HCT116 (cell line): ENCODE data around the gene GRB10.
"Not testable (repeated sequence)": the region's sequence is repeated elsewhere in the genome, so short reads cannot be mapped to it uniquely, and the experiment has no call there.

ENCODE experiments used
- EZH2 ChIP-seq: fragments of 200-600 bp; sonication (generic); IDR thresholded peaks from 2 replicates; pipeline ENCODE4 v1.6.1; 2017; ENCODE audit warnings: antibody characterized with exemption, mixed run types
- POLR2A ChIP-seq: IDR thresholded peaks from 2 replicates; pipeline ENCODE4 v1.7.0; 2011; ENCODE audit warnings: borderline replicate concordance; ENCODE audit not compliant: insufficient read depth, insufficient read length; ENCODE audit errors: extremely low read depth
- SIN3A ChIP-seq: IDR thresholded peaks from 2 replicates; pipeline ENCODE4 v1.6.1; 2012; ENCODE audit warnings: low read depth
- TF ChIP-seq, protein P1 (sequence below), 3 experiments: fragments of 200-600 bp in 1 of 3; sonication (generic) in 1 of 3; IDR thresholded peaks in 2 of 3; conservative IDR thresholded peaks in 1 of 3; 2 replicates each; pipeline ENCODE4 v1.5.1; 2012 to 2017; ENCODE audit warnings: low read depth in 2 of 3, low read length in 2 of 3, antibody characterized with exemption in 1 of 3, borderline replicate concordance in 1 of 3, control low read depth in 1 of 3, mild to moderate bottlenecking in 1 of 3, mixed read lengths in 1 of 3, mixed run types in 1 of 3, moderate library complexity in 1 of 3; ENCODE audit not compliant: insufficient read depth in 1 of 3
- TF ChIP-seq, protein P2 (sequence below): IDR thresholded peaks from 2 replicates; pipeline ENCODE4 v1.6.1; 2011; ENCODE audit warnings: mild to moderate bottlenecking, low read length, moderate library complexity; ENCODE audit not compliant: insufficient replicate concordance; ENCODE audit errors: extremely low read depth

DNA sequence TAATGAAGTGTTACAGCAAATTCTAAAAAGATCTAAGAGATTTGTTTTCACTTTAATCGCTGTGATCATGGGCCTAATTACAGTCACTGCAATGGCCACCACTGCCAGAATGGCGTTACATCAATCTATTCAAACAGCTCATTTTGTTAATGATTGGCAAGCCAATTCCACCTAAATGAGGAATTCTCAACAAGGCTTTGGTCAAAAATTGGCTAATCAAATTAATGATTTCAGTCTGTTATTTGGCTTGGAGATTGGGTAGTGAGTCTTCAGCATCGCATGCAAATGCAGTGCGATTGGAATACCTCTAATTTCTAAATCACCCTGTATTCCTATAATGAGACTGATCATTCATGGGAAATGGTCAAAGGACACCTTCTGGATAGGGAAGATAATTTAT, 200.4 kb downstream of the GRB10 start:
- TF ChIP-seq POLR2A, SIN3A, EZH2: not testable (repeated sequence)
- TF ChIP-seq, protein P1, sequence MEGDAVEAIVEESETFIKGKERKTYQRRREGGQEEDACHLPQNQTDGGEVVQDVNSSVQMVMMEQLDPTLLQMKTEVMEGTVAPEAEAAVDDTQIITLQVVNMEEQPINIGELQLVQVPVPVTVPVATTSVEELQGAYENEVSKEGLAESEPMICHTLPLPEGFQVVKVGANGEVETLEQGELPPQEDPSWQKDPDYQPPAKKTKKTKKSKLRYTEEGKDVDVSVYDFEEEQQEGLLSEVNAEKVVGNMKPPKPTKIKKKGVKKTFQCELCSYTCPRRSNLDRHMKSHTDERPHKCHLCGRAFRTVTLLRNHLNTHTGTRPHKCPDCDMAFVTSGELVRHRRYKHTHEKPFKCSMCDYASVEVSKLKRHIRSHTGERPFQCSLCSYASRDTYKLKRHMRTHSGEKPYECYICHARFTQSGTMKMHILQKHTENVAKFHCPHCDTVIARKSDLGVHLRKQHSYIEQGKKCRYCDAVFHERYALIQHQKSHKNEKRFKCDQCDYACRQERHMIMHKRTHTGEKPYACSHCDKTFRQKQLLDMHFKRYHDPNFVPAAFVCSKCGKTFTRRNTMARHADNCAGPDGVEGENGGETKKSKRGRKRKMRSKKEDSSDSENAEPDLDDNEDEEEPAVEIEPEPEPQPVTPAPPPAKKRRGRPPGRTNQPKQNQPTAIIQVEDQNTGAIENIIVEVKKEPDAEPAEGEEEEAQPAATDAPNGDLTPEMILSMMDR (IDR thresholded peaks at IDR 0.05 in 2 of 3, conservative IDR thresholded peaks at IDR 0.05 in 1 of 3; ENCODE audit: borderline replicate concordance in 1 of 3, insufficient read depth in 1 of 3, low read depth in 2 of 3, low read length in 2 of 3), result not testable (repeated sequence)
- TF ChIP-seq, protein P2, sequence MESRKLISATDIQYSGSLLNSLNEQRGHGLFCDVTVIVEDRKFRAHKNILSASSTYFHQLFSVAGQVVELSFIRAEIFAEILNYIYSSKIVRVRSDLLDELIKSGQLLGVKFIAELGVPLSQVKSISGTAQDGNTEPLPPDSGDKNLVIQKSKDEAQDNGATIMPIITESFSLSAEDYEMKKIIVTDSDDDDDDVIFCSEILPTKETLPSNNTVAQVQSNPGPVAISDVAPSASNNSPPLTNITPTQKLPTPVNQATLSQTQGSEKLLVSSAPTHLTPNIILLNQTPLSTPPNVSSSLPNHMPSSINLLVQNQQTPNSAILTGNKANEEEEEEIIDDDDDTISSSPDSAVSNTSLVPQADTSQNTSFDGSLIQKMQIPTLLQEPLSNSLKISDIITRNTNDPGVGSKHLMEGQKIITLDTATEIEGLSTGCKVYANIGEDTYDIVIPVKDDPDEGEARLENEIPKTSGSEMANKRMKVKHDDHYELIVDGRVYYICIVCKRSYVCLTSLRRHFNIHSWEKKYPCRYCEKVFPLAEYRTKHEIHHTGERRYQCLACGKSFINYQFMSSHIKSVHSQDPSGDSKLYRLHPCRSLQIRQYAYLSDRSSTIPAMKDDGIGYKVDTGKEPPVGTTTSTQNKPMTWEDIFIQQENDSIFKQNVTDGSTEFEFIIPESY, result not testable (repeated sequence)
